GM12878 (cell line): Measurements from ENCODE around the gene BORCS8. TPM values are rescaled to one million over a fixed set of nuclear protein-coding genes. Genes with fewer than 3 reads are reported as not detected.
A peak's percentile ranks its signal among the peaks of the same experiment; 100 is the strongest.

Source experiments
- CBX3 ChIP-seq: fragments of 200-600 bp; sonication (generic); IDR thresholded peaks from 2 replicates; pipeline ENCODE4 v1.6.1; 2016; ENCODE audit warnings: low read depth, borderline replicate concordance
- EGR1 ChIP-seq, 2 experiments: IDR thresholded peaks; 1 replicate in 1 of 2; 2 replicates in 1 of 2; pipeline ENCODE4 v1.6.1; 2011 to 2012; ENCODE audit warnings: low read depth in 2 of 2, low read length in 2 of 2, borderline replicate concordance in 1 of 2, mild to moderate bottlenecking in 1 of 2, moderate library complexity in 1 of 2
- PAX8 ChIP-seq: fragments of 450-650 bp; IDR thresholded peaks from 2 replicates; pipeline ENCODE4 v1.6.1; 2017; ENCODE audit warnings: mild to moderate bottlenecking, moderate library complexity
- PML ChIP-seq: IDR thresholded peaks from 2 replicates; pipeline ENCODE4 v1.6.1; 2012; ENCODE audit warnings: low read length, inconsistent platforms
- SP1 ChIP-seq: IDR thresholded peaks from one replicate; pipeline ENCODE4 v1.6.1; 2011; ENCODE audit warnings: low read depth, low read length
- polyA plus RNA-seq, 11 experiments: library from polyadenylated mRNA; depleted of rRNA in 4 of 11; unstranded in 6 of 11; stranded (reverse) in 5 of 11; fragments of >200 nt; fragmentation: Nextera tagmentation in 4 of 11; fragmentation: Illumina TruSeq in 1 of 11; extraction: Ambion mirVana in 4 of 11; extraction: Trizol in 1 of 11; gene quantifications; 1 replicate in 1 of 11; 2 replicates in 10 of 11; pipeline versions ENCODE4 v1.2.1 to v1.2.3, GENCODE V29; 2011 to 2016; ENCODE audit warnings: inconsistent platforms in 2 of 11, missing spikeins in 2 of 11, low read depth in 1 of 11
- total RNA-seq, 4 experiments: library from RNA; depleted of rRNA in 3 of 4; stranded (reverse); fragments of >200 nt in 3 of 4; fragmentation: Illumina TruSeq in 1 of 4; extraction: Trizol in 1 of 4; gene quantifications; 2 replicates each; pipeline versions ENCODE4 v1.2.1 to v1.2.3, GENCODE V29; 2013 to 2021
- TF ChIP-seq, protein P1 (sequence below): fragments of 450-650 bp; IDR thresholded peaks from 2 replicates; pipeline ENCODE4 v1.6.1; 2014; ENCODE audit warnings: mild to moderate bottlenecking
- TF ChIP-seq, protein P2 (sequence below): IDR thresholded peaks from 2 replicates; pipeline ENCODE4 v1.6.1; 2012; ENCODE audit warnings: improper control_type of control experiment, low read depth, low read length; ENCODE audit not compliant: insufficient replicate concordance
- TF ChIP-seq, protein P3 (sequence below): fragments of 450-650 bp; formaldehyde crosslinking; IDR thresholded peaks from 2 replicates; pipeline ENCODE4 v1.5.0; 2022; ENCODE audit warnings: mild to moderate bottlenecking, missing genetic modification characterization
- TF ChIP-seq, protein P4 (sequence below): fragments of 450-650 bp; IDR thresholded peaks from 2 replicates; pipeline ENCODE4 v1.6.1; 2017; ENCODE audit warnings: antibody characterized with exemption, mild to moderate bottlenecking, moderate library complexity
- TF ChIP-seq, protein P5 (sequence below): fragments of 450-650 bp; IDR thresholded peaks from 2 replicates; pipeline ENCODE4 v1.6.1; 2017; ENCODE audit warnings: mild to moderate bottlenecking
- TF ChIP-seq, protein P6 (sequence below): fragments of 450-650 bp; IDR thresholded peaks from 2 replicates; pipeline ENCODE4 v1.6.1; 2017; ENCODE audit warnings: borderline replicate concordance

Gene BORCS8
- total and polyA plus RNA-seq, 10 of the 15 experiments (the other 5 are each of a cell fraction or from before 2014, with no cell fraction given) = 3.7 to 40.3 (median 23.4) TPM

DNA sequence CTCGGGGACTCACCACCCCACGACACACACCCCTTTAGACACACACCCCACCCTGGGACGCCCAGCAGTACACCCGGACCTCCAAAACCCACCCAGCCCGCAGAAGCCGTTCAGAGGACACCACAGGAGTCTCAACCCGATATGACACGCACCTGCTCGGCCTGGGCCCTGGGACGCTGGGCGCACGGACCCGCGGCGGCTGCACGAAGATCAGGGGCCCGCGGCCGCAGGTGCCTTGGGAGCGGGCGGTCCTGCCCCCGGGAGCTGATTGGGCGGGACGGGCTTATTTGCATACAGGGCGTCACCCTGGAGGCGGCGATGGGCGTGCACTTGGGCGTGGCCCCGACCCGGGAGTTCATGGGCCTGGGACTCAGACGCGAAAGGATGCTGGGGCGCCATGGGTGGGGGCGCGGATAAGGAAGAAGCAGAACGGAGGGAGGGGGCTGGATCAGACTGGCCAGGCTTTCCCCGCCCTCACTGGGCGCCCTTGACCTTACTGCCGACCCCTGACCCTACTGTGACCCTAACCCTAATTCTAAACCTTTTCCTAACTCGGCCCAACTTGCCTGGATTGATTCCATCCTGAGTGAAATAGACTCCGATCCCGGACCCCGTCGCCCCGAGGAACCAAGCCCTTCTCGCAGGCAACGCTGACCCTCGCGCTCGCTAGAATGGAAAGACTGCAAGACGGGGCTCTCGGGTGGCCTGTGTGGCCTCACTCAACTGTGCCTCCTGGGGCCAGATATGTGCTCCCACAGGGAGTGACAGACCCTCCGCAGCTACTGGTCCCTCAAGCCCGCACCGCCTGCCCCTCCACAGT lies 21.7 kb downstream of the BORCS8 start, which contains the start of gene MEF2B (continued):
- TF ChIP-seq, protein P1, sequence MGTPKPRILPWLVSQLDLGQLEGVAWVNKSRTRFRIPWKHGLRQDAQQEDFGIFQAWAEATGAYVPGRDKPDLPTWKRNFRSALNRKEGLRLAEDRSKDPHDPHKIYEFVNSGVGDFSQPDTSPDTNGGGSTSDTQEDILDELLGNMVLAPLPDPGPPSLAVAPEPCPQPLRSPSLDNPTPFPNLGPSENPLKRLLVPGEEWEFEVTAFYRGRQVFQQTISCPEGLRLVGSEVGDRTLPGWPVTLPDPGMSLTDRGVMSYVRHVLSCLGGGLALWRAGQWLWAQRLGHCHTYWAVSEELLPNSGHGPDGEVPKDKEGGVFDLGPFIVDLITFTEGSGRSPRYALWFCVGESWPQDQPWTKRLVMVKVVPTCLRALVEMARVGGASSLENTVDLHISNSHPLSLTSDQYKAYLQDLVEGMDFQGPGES = no peak
- TF ChIP-seq, protein P2, sequence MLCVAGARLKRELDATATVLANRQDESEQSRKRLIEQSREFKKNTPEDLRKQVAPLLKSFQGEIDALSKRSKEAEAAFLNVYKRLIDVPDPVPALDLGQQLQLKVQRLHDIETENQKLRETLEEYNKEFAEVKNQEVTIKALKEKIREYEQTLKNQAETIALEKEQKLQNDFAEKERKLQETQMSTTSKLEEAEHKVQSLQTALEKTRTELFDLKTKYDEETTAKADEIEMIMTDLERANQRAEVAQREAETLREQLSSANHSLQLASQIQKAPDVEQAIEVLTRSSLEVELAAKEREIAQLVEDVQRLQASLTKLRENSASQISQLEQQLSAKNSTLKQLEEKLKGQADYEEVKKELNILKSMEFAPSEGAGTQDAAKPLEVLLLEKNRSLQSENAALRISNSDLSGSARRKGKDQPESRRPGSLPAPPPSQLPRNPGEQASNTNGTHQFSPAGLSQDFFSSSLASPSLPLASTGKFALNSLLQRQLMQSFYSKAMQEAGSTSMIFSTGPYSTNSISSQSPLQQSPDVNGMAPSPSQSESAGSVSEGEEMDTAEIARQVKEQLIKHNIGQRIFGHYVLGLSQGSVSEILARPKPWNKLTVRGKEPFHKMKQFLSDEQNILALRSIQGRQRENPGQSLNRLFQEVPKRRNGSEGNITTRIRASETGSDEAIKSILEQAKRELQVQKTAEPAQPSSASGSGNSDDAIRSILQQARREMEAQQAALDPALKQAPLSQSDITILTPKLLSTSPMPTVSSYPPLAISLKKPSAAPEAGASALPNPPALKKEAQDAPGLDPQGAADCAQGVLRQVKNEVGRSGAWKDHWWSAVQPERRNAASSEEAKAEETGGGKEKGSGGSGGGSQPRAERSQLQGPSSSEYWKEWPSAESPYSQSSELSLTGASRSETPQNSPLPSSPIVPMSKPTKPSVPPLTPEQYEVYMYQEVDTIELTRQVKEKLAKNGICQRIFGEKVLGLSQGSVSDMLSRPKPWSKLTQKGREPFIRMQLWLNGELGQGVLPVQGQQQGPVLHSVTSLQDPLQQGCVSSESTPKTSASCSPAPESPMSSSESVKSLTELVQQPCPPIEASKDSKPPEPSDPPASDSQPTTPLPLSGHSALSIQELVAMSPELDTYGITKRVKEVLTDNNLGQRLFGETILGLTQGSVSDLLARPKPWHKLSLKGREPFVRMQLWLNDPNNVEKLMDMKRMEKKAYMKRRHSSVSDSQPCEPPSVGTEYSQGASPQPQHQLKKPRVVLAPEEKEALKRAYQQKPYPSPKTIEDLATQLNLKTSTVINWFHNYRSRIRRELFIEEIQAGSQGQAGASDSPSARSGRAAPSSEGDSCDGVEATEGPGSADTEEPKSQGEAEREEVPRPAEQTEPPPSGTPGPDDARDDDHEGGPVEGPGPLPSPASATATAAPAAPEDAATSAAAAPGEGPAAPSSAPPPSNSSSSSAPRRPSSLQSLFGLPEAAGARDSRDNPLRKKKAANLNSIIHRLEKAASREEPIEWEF = no peak
- TF ChIP-seq, protein P3, sequence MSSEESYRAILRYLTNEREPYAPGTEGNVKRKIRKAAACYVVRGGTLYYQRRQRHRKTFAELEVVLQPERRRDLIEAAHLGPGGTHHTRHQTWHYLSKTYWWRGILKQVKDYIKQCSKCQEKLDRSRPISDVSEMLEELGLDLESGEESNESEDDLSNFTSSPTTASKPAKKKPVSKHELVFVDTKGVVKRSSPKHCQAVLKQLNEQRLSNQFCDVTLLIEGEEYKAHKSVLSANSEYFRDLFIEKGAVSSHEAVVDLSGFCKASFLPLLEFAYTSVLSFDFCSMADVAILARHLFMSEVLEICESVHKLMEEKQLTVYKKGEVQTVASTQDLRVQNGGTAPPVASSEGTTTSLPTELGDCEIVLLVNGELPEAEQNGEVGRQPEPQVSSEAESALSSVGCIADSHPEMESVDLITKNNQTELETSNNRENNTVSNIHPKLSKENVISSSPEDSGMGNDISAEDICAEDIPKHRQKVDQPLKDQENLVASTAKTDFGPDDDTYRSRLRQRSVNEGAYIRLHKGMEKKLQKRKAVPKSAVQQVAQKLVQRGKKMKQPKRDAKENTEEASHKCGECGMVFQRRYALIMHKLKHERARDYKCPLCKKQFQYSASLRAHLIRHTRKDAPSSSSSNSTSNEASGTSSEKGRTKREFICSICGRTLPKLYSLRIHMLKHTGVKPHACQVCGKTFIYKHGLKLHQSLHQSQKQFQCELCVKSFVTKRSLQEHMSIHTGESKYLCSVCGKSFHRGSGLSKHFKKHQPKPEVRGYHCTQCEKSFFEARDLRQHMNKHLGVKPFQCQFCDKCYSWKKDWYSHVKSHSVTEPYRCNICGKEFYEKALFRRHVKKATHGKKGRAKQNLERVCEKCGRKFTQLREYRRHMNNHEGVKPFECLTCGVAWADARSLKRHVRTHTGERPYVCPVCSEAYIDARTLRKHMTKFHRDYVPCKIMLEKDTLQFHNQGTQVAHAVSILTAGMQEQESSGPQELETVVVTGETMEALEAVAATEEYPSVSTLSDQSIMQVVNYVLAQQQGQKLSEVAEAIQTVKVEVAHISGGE (CRISPR knock-in tag) = no peak
- TF ChIP-seq, protein P4, sequence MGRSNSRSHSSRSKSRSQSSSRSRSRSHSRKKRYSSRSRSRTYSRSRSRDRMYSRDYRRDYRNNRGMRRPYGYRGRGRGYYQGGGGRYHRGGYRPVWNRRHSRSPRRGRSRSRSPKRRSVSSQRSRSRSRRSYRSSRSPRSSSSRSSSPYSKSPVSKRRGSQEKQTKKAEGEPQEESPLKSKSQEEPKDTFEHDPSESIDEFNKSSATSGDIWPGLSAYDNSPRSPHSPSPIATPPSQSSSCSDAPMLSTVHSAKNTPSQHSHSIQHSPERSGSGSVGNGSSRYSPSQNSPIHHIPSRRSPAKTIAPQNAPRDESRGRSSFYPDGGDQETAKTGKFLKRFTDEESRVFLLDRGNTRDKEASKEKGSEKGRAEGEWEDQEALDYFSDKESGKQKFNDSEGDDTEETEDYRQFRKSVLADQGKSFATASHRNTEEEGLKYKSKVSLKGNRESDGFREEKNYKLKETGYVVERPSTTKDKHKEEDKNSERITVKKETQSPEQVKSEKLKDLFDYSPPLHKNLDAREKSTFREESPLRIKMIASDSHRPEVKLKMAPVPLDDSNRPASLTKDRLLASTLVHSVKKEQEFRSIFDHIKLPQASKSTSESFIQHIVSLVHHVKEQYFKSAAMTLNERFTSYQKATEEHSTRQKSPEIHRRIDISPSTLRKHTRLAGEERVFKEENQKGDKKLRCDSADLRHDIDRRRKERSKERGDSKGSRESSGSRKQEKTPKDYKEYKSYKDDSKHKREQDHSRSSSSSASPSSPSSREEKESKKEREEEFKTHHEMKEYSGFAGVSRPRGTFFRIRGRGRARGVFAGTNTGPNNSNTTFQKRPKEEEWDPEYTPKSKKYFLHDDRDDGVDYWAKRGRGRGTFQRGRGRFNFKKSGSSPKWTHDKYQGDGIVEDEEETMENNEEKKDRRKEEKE = no peak
- TF ChIP-seq SP1 (peak; percentile 77), PAX8 (no peak), PML (no peak), EGR1 (IDR thresholded peaks at IDR 0.05; ENCODE audit: borderline replicate concordance in 1 of 2, low read depth in 2 of 2, low read length in 2 of 2) (no peak), CBX3 (no peak)
- TF ChIP-seq, protein P5, sequence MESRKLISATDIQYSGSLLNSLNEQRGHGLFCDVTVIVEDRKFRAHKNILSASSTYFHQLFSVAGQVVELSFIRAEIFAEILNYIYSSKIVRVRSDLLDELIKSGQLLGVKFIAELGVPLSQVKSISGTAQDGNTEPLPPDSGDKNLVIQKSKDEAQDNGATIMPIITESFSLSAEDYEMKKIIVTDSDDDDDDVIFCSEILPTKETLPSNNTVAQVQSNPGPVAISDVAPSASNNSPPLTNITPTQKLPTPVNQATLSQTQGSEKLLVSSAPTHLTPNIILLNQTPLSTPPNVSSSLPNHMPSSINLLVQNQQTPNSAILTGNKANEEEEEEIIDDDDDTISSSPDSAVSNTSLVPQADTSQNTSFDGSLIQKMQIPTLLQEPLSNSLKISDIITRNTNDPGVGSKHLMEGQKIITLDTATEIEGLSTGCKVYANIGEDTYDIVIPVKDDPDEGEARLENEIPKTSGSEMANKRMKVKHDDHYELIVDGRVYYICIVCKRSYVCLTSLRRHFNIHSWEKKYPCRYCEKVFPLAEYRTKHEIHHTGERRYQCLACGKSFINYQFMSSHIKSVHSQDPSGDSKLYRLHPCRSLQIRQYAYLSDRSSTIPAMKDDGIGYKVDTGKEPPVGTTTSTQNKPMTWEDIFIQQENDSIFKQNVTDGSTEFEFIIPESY = no peak
- TF ChIP-seq, protein P6, sequence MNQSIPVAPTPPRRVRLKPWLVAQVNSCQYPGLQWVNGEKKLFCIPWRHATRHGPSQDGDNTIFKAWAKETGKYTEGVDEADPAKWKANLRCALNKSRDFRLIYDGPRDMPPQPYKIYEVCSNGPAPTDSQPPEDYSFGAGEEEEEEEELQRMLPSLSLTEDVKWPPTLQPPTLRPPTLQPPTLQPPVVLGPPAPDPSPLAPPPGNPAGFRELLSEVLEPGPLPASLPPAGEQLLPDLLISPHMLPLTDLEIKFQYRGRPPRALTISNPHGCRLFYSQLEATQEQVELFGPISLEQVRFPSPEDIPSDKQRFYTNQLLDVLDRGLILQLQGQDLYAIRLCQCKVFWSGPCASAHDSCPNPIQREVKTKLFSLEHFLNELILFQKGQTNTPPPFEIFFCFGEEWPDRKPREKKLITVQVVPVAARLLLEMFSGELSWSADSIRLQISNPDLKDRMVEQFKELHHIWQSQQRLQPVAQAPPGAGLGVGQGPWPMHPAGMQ = no peak
